22Rv1 (cell line): ENCODE measurements around the gene TIMM22.

Experiments
- H3K27ac ChIP-seq: fragments of 450-650 bp; 2 replicates; pipeline ENCODE4 v1.5.1; 2017
- CTCF ChIP-seq: fragments of 450-650 bp; IDR thresholded peaks from 2 replicates; pipeline ENCODE4 v1.5.1; 2017; ENCODE audit warnings: mild to moderate bottlenecking
- ZFX ChIP-seq: fragments of 450-650 bp; IDR thresholded peaks from 2 replicates; pipeline ENCODE4 v1.6.1; 2017; ENCODE audit warnings: antibody characterized with exemption, borderline replicate concordance

Gene TIMM22

DNA sequence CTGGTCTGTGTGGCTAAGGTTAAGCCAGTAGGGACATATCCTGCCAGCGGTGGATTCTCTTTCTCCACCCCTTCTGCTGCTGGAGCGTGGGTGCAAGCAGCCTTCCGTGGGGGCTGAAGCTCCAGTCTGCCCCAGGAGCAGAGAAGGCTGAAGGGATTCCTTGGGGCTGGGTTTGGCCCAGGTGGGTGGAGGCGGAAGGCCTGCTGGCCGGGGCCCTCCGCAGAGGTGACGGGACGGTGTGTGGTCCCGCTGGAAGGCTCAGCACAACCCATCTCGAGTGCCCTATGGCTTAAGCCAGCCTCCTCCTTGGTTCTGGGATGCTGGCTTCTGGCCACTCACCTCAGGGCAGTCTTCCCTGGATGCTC is 13.1 kb downstream of the TIMM22 start:
- no peak for TF ChIP-seq CTCF
- no peak for TF ChIP-seq ZFX

DNA sequence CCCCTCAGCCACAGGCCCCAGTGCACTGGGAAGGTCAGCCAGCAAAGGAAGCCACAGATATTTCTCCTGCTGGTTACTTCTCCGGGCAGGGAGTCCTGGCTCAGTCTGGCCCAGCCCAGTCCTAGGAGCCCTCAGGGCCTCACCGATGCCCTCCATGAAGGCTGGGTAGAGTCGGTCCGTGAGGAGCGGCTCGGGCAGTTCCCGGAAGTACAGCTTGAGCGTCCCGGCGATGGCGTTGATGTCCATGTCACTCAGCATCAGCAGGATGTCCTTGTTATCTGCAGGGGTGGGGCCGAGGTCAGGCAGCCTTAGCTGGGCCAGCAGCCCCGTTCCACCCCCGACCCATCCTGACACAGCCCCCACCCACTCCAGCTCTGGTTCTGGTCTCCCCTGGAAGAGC is 13.7 kb downstream of the TIMM22 start:
- TF ChIP-seq CTCF (no peak), ZFX (no peak)
- no peak overlapping the region for H3K27ac ChIP-seq

More for the DNA sequence above, 13.1 kb downstream of the TIMM22 start:
- H3K27ac ChIP-seq = no peak overlapping the region

DNA sequence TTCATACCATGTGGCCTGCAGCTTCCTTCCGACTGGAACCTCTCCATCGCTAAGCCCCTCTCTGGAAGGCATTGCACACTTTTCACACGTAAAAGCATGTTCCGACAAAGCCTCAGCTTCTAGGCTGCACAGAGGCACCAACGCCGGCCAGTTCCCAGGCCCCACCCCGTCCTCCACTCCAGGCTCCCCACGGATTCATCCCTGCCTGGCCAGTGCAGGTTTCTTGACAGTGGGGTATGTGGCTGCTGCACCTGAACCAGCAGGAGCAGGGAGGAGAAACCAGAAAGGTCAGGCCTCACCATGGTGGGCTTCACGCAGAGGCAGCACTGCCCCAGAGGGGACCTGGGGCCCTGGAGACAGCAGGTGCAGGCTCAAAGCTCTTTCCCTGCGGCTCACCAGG is 14.2 kb downstream of the TIMM22 start:
- TF ChIP-seq ZFX (no peak), CTCF (no peak)
- no peak overlapping the region for H3K27ac ChIP-seq

DNA sequence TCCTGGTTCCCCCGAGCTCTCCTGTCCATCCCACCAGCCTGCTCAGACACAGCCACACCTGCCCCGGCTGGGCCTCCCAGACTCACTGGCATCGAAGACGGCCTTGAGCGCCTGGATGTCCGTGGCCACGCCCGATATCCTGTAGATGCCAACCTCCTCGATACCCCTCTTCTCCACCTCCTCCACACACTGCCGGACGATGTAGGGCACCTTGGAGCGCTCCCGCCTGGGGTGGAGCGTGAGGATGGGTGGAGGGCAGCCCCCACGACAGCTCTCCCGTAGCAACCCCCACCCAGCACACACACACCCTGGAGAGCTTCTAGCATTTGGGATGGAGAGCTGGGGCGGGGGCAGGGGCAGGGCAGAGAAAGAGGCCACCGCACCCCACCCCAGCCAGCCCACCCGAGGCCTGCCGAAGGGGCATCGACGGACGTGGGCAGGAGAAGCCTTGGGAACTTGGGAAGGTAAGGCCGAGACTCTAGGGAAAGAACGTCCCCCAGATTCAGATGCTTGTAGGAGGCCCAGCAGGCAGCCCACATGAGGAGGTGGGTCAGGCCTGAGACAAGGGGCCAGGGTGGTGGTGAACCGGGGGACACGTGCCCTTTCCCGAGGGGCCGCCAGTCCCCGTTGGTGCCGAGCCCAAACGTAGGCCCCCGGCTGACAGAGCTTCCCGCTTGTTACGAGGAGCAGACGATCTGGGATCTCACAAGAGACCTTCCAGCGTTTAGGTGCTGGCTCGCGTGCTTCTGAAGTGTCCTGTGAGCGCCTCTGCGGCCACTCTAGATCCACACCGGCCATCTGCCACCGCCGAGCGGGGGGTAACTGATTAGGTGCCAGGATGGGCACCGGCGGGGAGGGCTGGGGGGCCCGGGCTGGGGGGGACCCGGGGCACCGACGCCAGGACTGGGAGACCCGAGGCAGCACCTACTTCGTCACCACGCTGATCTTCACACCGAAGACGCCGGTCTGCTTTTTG is 15.1 kb downstream of the TIMM22 start:
- no peak overlapping the region for H3K27ac ChIP-seq
- TF ChIP-seq CTCF (no peak), ZFX (no peak)

GRCh38 chr17:1012823-1013728 is 16.1 kb downstream of the TIMM22 start:
- TF ChIP-seq CTCF = no peak
- no peak for TF ChIP-seq ZFX
- no peak overlapping the region for H3K27ac ChIP-seq

DNA sequence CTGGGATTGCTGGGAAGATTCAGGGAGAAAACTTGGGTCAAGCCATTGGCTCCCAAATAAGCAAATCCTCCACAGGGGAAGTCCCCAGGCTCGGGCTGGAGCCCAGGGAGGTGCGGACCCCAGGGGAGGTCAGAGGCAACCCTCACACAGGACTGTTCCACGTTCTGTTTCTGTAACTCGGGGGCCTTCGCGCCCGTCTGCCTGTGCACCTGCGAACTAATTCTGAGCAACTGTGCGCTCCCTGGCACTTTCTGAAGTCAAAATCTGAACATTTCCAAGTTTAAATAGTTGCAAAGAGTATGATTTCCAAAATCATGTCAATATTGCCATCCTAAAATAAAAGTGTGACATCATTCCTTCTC is 16.8 kb downstream of the TIMM22 start:
- TF ChIP-seq CTCF = no peak
- no peak for TF ChIP-seq ZFX
- H3K27ac ChIP-seq = no peak overlapping the region

GRCh38 chr17:1018547-1018946 is 21.6 kb downstream of the TIMM22 start:
- H3K27ac ChIP-seq = no peak overlapping the region
- TF ChIP-seq ZFX (no peak), CTCF (no peak)
